Measurements from ENCODE around the gene C1QTNF2. TPM values are rescaled to one million over a fixed set of nuclear protein-coding genes. Genes with fewer than 3 reads are reported as not detected.

The C1QTNF2 gene
- total RNA-seq, 1 donor from 2014 or later = not detected

DNA sequence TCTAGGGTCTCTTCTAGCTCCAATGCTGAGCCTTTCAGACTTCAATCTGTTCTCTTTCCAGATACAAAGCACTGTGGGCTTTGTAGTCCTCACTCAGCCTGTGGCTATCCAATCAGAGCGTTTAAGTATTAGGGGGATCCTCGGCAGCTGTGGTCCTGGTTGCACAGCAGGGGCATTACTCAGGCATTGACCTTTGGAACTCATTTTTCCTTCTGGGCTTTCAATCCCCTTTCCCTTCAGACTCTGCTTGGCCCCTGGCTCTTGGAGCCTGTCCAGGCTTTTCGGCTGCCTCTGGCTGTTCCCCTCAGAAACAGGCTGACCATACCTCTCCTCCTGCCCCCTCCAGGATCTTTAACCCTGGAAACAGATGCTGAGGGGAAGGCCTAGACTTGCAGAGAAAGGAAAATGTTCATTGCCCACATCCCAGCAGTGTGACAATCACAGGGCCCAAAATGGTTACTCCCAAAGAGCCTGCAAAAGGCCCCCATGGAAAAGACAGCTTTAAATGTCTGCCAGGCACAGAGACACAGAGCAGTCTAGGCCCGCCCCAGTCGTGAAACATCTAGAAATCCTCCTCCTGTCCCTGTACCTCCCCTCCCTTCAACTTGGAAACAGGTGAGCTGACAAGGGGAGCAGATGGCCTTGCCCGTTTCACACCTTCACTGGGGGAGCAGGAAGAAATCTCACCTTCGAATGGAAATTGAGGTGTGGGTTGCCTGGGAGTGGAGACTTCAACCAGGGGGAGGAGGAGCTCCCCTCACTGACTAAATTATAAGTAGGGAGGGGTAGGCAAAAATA lies 13.7 kb downstream of the C1QTNF2 start:
- intact Hi-C loops (cut with micrococcal nuclease) = no loop called here
- TF ChIP-seq, protein P1, sequence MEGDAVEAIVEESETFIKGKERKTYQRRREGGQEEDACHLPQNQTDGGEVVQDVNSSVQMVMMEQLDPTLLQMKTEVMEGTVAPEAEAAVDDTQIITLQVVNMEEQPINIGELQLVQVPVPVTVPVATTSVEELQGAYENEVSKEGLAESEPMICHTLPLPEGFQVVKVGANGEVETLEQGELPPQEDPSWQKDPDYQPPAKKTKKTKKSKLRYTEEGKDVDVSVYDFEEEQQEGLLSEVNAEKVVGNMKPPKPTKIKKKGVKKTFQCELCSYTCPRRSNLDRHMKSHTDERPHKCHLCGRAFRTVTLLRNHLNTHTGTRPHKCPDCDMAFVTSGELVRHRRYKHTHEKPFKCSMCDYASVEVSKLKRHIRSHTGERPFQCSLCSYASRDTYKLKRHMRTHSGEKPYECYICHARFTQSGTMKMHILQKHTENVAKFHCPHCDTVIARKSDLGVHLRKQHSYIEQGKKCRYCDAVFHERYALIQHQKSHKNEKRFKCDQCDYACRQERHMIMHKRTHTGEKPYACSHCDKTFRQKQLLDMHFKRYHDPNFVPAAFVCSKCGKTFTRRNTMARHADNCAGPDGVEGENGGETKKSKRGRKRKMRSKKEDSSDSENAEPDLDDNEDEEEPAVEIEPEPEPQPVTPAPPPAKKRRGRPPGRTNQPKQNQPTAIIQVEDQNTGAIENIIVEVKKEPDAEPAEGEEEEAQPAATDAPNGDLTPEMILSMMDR (IDR thresholded peaks at IDR 0.05) = no peak
- Mint-ChIP-seq H3K4me1 (no peaks in the 10 kb centered on the region), H3K4me3 (no peak overlapping the region), H3K27ac (no peak overlapping the region), H3K9me3 (no peaks in the 10 kb centered on the region), H3K36me3 (ENCODE audit: low read depth) (no peaks in the 10 kb centered on the region), H3K27me3 (peaks cover 8% of the 10 kb centered on the region)
- ChIA-PET POLR2A (no interaction called here), CTCF (no interaction called here)
- no peak for ATAC-seq (ENCODE audit: low read depth)
- DNase-seq = no peak

DNA sequence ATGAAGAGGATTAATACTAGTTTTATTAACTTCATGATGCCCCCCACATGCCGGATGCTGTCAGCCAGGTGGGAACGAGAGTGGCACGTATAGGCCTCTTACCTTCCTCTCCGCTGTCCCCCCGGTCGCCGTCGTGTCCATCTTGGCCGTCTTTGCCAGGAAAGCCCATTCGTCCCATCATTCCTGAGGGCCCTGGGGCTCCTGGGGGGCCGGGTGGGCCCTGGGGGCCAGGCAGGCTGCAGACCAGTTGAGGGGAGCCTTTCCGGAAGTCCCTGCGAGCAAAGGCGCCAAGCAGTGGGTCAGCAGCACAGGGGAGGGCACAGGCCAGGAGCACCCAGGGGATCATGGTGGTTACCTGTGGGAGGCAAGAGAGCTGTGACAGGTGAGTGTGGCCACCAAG lies 15.8 kb downstream of the C1QTNF2 start:
- H3K4me3 Mint-ChIP-seq = no peak overlapping the region
- CTCF ChIA-PET = interaction anchor here (1.0 kb wide), 1 partner anchor 9 kb away, joined by 3 read pairs; no protein-coding TSS in a partner anchor

DNA sequence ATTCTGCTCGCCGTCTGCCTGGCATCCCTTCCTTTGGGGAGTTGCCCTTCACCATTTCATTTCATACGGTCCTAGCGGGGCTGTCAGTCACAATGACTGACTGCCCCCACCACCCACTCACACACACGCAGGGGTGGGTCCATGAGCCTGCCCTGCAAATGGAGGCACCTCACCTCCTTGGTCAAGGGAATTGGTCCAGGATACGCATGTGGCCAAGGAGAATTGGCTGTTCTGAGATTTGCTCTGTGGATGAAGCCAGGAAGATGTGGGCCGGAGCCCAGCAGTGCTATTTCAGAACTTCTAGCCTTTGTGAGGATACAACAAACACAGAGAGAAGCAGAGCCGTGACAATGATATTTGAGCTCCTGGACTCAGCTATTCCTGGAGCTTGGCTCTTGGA lies 17.0 kb downstream of the C1QTNF2 start:
- Mint-ChIP-seq H3K36me3 (ENCODE audit: low read depth) (no peaks in the 10 kb centered on the region), H3K27me3 (no peaks in the 10 kb centered on the region), H3K27ac (no peak overlapping the region), H3K4me3 (no peak overlapping the region), H3K4me1 (no peaks in the 10 kb centered on the region), H3K9me3 (no peaks in the 10 kb centered on the region)
- DNase-seq (no peak), ATAC-seq (ENCODE audit: low read depth) (no peak)
- ChIA-PET POLR2A (no interaction called here), CTCF (no interaction called here)
- TF ChIP-seq, protein P1 (IDR thresholded peaks at IDR 0.05) = no peak
- intact Hi-C loops (cut with micrococcal nuclease) = no loop called here

More for the DNA sequence above, 15.8 kb downstream of the C1QTNF2 start:
- no peaks in the 10 kb centered on the region for H3K4me1 Mint-ChIP-seq
- ATAC-seq (ENCODE audit: low read depth) (no peak), DNase-seq (no peak)
- no peaks in the 10 kb centered on the region for H3K36me3 Mint-ChIP-seq (ENCODE audit: low read depth)
- TF ChIP-seq, protein P1 (IDR thresholded peaks at IDR 0.05) = no peak
- H3K9me3 Mint-ChIP-seq = no peaks in the 10 kb centered on the region
- H3K27ac Mint-ChIP-seq = no peak overlapping the region
- H3K27me3 Mint-ChIP-seq = no peaks in the 10 kb centered on the region
- POLR2A ChIA-PET = no interaction called here
- intact Hi-C loops (cut with micrococcal nuclease) = no loop called here

DNA sequence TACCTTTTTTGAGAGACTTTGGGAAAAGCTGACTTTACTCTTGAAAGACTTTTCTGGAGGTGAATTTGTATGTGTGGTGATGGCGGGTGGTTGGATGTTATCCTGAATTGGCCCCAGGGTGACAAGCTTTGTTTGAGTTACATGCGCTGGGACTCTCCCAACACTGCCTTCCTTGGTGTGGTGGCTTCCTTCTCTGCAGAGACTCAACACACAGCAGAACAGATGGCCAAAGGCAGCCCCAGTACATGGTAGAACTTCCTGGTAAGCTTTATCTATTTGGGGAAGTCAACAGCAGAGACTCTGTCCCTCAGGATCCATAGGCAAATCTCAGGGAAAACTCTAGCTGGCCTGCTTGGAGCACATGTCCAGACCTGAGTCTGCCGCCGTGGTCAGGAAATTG lies 18.1 kb downstream of the C1QTNF2 start:
- H3K27ac Mint-ChIP-seq = no peak overlapping the region
- intact Hi-C loops (cut with micrococcal nuclease) = no loop called here
- ChIA-PET CTCF (interaction anchor here (0.7 to 1.7 kb wide), 3 partner anchors 10 to 330 kb away, joined by 3 to 7 read pairs (median 3); no protein-coding TSS in a partner anchor), POLR2A (interaction anchor here (0.6 kb wide), 1 partner anchor 25 kb away, joined by 3 read pairs; no protein-coding TSS in a partner anchor)
- no peak overlapping the region for H3K4me3 Mint-ChIP-seq
- no peaks in the 10 kb centered on the region for H3K9me3 Mint-ChIP-seq
- TF ChIP-seq, protein P1 (IDR thresholded peaks at IDR 0.05) = no peak
- H3K4me1 Mint-ChIP-seq = no peaks in the 10 kb centered on the region
- no peaks in the 10 kb centered on the region for H3K36me3 Mint-ChIP-seq (ENCODE audit: low read depth)
- ATAC-seq (ENCODE audit: low read depth) = no peak
- DNase-seq = no peak
- no peaks in the 10 kb centered on the region for H3K27me3 Mint-ChIP-seq

DNA sequence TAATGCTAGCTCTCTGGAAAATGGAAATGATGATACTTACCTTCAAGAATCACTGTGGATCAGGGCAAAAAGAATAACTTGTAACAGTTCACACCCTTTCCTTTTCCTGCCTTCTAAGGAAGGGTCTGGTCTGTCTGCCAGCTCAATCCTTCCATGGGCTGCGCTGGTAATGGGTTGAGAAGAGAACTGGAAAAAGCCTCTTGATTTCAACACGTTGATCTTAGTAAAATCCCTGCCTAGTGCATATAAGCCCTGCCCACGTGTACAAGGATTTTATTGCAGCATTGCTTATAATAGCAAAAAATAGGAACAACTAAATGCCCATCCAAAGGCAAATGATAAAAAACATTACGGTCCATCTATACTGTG lies 20.5 kb downstream of the C1QTNF2 start:
- H3K36me3 Mint-ChIP-seq (ENCODE audit: low read depth) = no peaks in the 10 kb centered on the region

More for the DNA sequence above, 20.5 kb downstream of the C1QTNF2 start:
- intact Hi-C loops (cut with micrococcal nuclease) = loop anchor here (10.0 kb wide), 1 partner anchor 1195 kb away; no protein-coding TSS in a partner anchor
- ATAC-seq (ENCODE audit: low read depth) (no peak), DNase-seq (no peak)
- ChIA-PET CTCF (interaction anchor here (0.6 to 0.7 kb wide), 2 partner anchors 79 to 328 kb away, joined by 3 read pairs; no protein-coding TSS in a partner anchor), POLR2A (no interaction called here)
- Mint-ChIP-seq H3K27ac (no peak overlapping the region), H3K9me3 (no peaks in the 10 kb centered on the region), H3K27me3 (no peaks in the 10 kb centered on the region), H3K4me3 (no peak overlapping the region), H3K4me1 (no peaks in the 10 kb centered on the region)
- TF ChIP-seq, protein P1 (IDR thresholded peaks at IDR 0.05) = no peak
